HEK293T (cell line): ENCODE results near the gene NPAS3.

Experiments used
- ARNT ChIP-seq: fragments of 450-650 bp; IDR thresholded peaks from 2 replicates; pipeline ENCODE4 v1.6.1; 2017; ENCODE audit warnings: mild to moderate bottlenecking
- BHLHE40 ChIP-seq: fragments of 450-650 bp; IDR thresholded peaks from 2 replicates; pipeline ENCODE4 v1.6.1; 2016; ENCODE audit warnings: mild to moderate bottlenecking, moderate library complexity, borderline replicate concordance
- ELF4 ChIP-seq: fragments of 450-650 bp; IDR thresholded peaks from 2 replicates; pipeline ENCODE4 v1.6.1; 2017; ENCODE audit warnings: antibody characterized with exemption
- L3MBTL2 ChIP-seq: fragments of 450-650 bp; conservative IDR thresholded peaks from 2 replicates; pipeline ENCODE4 v1.6.1; 2016; ENCODE audit warnings: mild to moderate bottlenecking
- TF ChIP-seq, protein P1 (sequence below): fragments of 450-650 bp; IDR thresholded peaks from 2 replicates; pipeline ENCODE4 v1.6.1; 2016

DNA sequence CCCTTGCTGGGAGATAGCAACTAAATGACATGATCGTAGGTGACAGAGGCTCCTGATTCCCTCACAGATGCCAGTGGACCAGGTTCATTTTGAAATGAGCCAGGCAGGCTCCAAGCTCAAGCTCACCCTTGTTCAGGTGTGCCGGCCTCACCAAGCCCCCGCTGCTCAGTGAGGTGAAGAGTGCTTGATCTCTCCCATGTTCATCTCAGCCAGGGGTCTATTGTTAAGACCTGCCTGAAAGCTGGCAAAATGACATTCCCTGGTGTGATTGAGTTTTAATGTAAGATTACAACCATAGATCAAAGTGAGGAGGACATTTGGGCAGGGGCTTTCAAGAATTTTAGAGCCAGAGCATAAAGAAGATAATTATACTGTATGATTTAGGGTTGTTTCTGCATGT is 514.3 kb downstream of the NPAS3 start:
- TF ChIP-seq ELF4, result no peak
- no peak for TF ChIP-seq BHLHE40
- no peak for TF ChIP-seq L3MBTL2
- TF ChIP-seq, protein P1, sequence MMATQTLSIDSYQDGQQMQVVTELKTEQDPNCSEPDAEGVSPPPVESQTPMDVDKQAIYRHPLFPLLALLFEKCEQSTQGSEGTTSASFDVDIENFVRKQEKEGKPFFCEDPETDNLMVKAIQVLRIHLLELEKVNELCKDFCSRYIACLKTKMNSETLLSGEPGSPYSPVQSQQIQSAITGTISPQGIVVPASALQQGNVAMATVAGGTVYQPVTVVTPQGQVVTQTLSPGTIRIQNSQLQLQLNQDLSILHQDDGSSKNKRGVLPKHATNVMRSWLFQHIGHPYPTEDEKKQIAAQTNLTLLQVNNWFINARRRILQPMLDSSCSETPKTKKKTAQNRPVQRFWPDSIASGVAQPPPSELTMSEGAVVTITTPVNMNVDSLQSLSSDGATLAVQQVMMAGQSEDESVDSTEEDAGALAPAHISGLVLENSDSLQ, result peak; percentile 79
- TF ChIP-seq ARNT, result no peak
